UCSD-AML1 (cell line): ENCODE measurements around the gene KRT85.
"Not testable (repeated sequence)": the region's sequence is repeated elsewhere in the genome, so short reads cannot be mapped to it uniquely, and the experiment has no call there.

Experiments used
- DNase-seq: peaks from one replicate; lab custom pipeline; 2025; ENCODE audit not compliant: unreplicated experiment; lab: John Stamatoyannopoulos, UW

KRT85 gene

GRCh38 chr12:52366738-52367485 is at the start of gene KRT85:
Gene KRT85, minus strand, starts transcription at chr12:52367481. Its CDS starts 76 bp downstream, at chr12:52367405.
- DNase-seq: no peak

- no peak for DNase-seq
These were observed 49.5 kb upstream of the KRT85 start for GRCh38 chr12:52416795-52417194.

- no peak for DNase-seq
These were observed 48.8 kb upstream of the KRT85 start for GRCh38 chr12:52415870-52416750.

GRCh38 chr12:52414936-52415335 is 47.7 kb upstream of the KRT85 start:
- DNase-seq: no peak

- DNase-seq: no peak
These were observed 46.6 kb upstream of the KRT85 start for GRCh38 chr12:52413782-52414345.

- DNase-seq: no peak
These were observed 45.9 kb upstream of the KRT85 start for GRCh38 chr12:52413202-52413601.

- no peak for DNase-seq
These were observed 44.5 kb upstream of the KRT85 start for GRCh38 chr12:52411815-52412214.

GRCh38 chr12:52410589-52411248 is 43.4 kb upstream of the KRT85 start:
- not testable (repeated sequence) for DNase-seq

- DNase-seq: no peak
These were observed 40.6 kb upstream of the KRT85 start for GRCh38 chr12:52407918-52408317.

GRCh38 chr12:52405922-52406385 is 38.7 kb upstream of the KRT85 start, which contains the start of gene KRT82:
Gene KRT82, minus strand, starts transcription at chr12:52406335. Its CDS starts 58 bp downstream, at chr12:52406277.
- no peak for DNase-seq

- DNase-seq: no peak
These were observed 37.7 kb upstream of the KRT85 start for GRCh38 chr12:52404951-52405350.

GRCh38 chr12:52403561-52403960 is 36.3 kb upstream of the KRT85 start:
- DNase-seq: no peak

- no peak for DNase-seq
These were observed 35.7 kb upstream of the KRT85 start for GRCh38 chr12:52402873-52403540.

GRCh38 chr12:52402377-52402776 is 35.1 kb upstream of the KRT85 start:
- DNase-seq: no peak

- no peak for DNase-seq
These were observed 34.6 kb upstream of the KRT85 start for GRCh38 chr12:52401926-52402325.

GRCh38 chr12:52401526-52401925 is 34.2 kb upstream of the KRT85 start:
- no peak for DNase-seq

GRCh38 chr12:52400906-52401305 is 33.6 kb upstream of the KRT85 start:
- no peak for DNase-seq

GRCh38 chr12:52399756-52400155 is 32.5 kb upstream of the KRT85 start:
- no peak for DNase-seq

GRCh38 chr12:52398176-52398575 is 30.9 kb upstream of the KRT85 start:
- no peak for DNase-seq

- DNase-seq: no peak
These were observed 29.4 kb upstream of the KRT85 start for GRCh38 chr12:52396656-52397055.
